Neuronal stem cell (in vitro differentiated cells): ENCODE results near the gene SIRT2.

Experiments used
- DNase-seq: peaks from one replicate; pipeline ENCODE4 v3.0.0-alpha.2; 2013; ENCODE audit warnings: low spot score
- H2AFZ ChIP-seq: one replicate; pipeline ENCODE4 v1.6.1; 2013; ENCODE audit warnings: mild to moderate bottlenecking, low read length, inconsistent platforms
- H2AK5ac ChIP-seq: 2 replicates; pipeline ENCODE4 v1.6.1; 2013; ENCODE audit warnings: low read depth, mild to moderate bottlenecking, inconsistent platforms, low read length, moderate library complexity, mixed read lengths
- H2BK120ac ChIP-seq: 2 replicates; pipeline ENCODE4 v1.6.1; 2013; ENCODE audit warnings: low read depth, mild to moderate bottlenecking, inconsistent platforms, low read length, moderate library complexity, mixed read lengths
- H2BK12ac ChIP-seq: one replicate; pipeline ENCODE4 v1.6.1; 2013; ENCODE audit warnings: low read length, inconsistent platforms
- H2BK15ac ChIP-seq: 2 replicates; pipeline ENCODE4 v1.6.1; 2013; ENCODE audit warnings: mild to moderate bottlenecking, low read length, inconsistent platforms, mixed read lengths
- H2BK5ac ChIP-seq: one replicate; pipeline ENCODE4 v1.6.1; 2013; ENCODE audit warnings: inconsistent platforms, mild to moderate bottlenecking, low read length, moderate library complexity
- H3K14ac ChIP-seq: one replicate; pipeline ENCODE4 v1.6.1; 2013; ENCODE audit warnings: low read length, inconsistent platforms
- H3K18ac ChIP-seq: 2 replicates; pipeline ENCODE4 v1.6.1; 2013; ENCODE audit warnings: low read length, inconsistent platforms
- H3K23ac ChIP-seq: 2 replicates; pipeline ENCODE4 v1.6.1; 2013; ENCODE audit warnings: low read depth, mild to moderate bottlenecking, mixed read lengths, low read length, inconsistent platforms; ENCODE audit not compliant: poor library complexity
- H3K27ac ChIP-seq: replicated peaks from 3 replicates; pipeline ENCODE4 v1.5.1; 2013; ENCODE audit warnings: low read length, inconsistent platforms
- H3K27me3 ChIP-seq, 3 experiments: 2 replicates each; pipeline ENCODE4 v1.6.1; 2013; ENCODE audit warnings: low read length in 3 of 3, mild to moderate bottlenecking in 2 of 3, inconsistent platforms in 1 of 3, low read depth in 1 of 3, mixed read lengths in 1 of 3, moderate library complexity in 1 of 3; ENCODE audit not compliant: control insufficient read depth in 3 of 3, insufficient read depth in 3 of 3
- H3K36me3 ChIP-seq, 2 donors: replicated peaks in 1 of 2; 2 replicates each; pipeline ENCODE4 v1.6.1; 2013; ENCODE audit warnings: low read length in 2 of 2; ENCODE audit not compliant: control insufficient read depth in 2 of 2, insufficient read depth in 2 of 2
- H3K4ac ChIP-seq: 2 replicates; pipeline ENCODE4 v1.6.1; 2013; ENCODE audit warnings: inconsistent platforms, mild to moderate bottlenecking, low read length, moderate library complexity
- H3K4me1 ChIP-seq, 2 donors: 1 replicate in 1 of 2; 2 replicates in 1 of 2; pipeline ENCODE4 v1.6.1; 2013; ENCODE audit warnings: low read length in 2 of 2, low read depth in 1 of 2; ENCODE audit not compliant: control insufficient read depth in 2 of 2, insufficient read depth in 1 of 2
- H3K4me2 ChIP-seq: one replicate; pipeline ENCODE4 v1.6.1; 2013; ENCODE audit warnings: mild to moderate bottlenecking, low read length, inconsistent platforms; ENCODE audit not compliant: insufficient read depth, poor library complexity, severe bottlenecking
- H3K4me3 ChIP-seq, 2 donors: 2 replicates each; pipeline ENCODE4 v1.5.1; 2013; ENCODE audit warnings: low read length in 2 of 2, mild to moderate bottlenecking in 2 of 2, inconsistent platforms in 1 of 2, moderate library complexity in 1 of 2
- H3K79me1 ChIP-seq: one replicate; pipeline ENCODE4 v1.6.1; 2013; ENCODE audit warnings: low read depth, mild to moderate bottlenecking, inconsistent platforms, low read length, moderate library complexity
- H3K9ac ChIP-seq: one replicate; pipeline ENCODE4 v1.6.1; 2013; ENCODE audit warnings: mild to moderate bottlenecking, low read depth, low read length, inconsistent platforms; ENCODE audit not compliant: poor library complexity
- H3K9me3 ChIP-seq, 2 donors: replicated peaks in 1 of 2; 2 replicates each; pipeline versions ENCODE3 to v1.6.1; 2013; ENCODE audit warnings: low read length in 2 of 2, mild to moderate bottlenecking in 2 of 2, inconsistent platforms in 1 of 2, low read depth in 1 of 2, mixed read lengths in 1 of 2, moderate library complexity in 1 of 2; ENCODE audit not compliant: control insufficient read depth in 2 of 2, insufficient read depth in 1 of 2
- H4K8ac ChIP-seq: one replicate; pipeline ENCODE4 v1.6.1; 2013; ENCODE audit warnings: low read depth, mild to moderate bottlenecking, inconsistent platforms, low read length, moderate library complexity
- H4K91ac ChIP-seq: one replicate; pipeline ENCODE4 v1.6.1; 2013; ENCODE audit warnings: low read length, low read depth, mild to moderate bottlenecking, inconsistent platforms; ENCODE audit not compliant: poor library complexity
- WGBS, 2 donors: extraction: QIAGEN DNeasy Blood & Tissue Kit; methylation state at CpG; one replicate each; pipeline ENCODE4 v1.1.7; 2013; ENCODE audit warnings: missing lambda C conversion rate in 2 of 2, mixed read lengths in 1 of 2; ENCODE audit not compliant: insufficient read length in 2 of 2, insufficient replicate concordance in 1 of 2; ENCODE audit errors: extremely low coverage in 2 of 2; 5-methylcytosine and 5-hydroxymethylcytosine counted together

SIRT2 gene

GRCh38 chr19:38849147-38849859, 50.1 kb downstream of the SIRT2 start:
- Histone ChIP-seq H3K14ac (peak overlapping the region; percentile 99), H2AK5ac (peak overlapping the region; percentile 88), H3K9ac (peak overlapping the region; percentile 100), H3K4me3 (peak overlapping the region; percentile 68 to 91), H3K36me3 (peaks cover 29 to 47% of the 10 kb centered on the region in 2 donors), H3K18ac (peak overlapping the region; percentile 100), H3K27ac (peak overlapping the region; percentile 94), H2BK15ac (peak overlapping the region; percentile 59), H3K9me3 (no peaks in the 10 kb centered on the region), H3K4ac (peak overlapping the region; percentile 99), H3K27me3 (no peaks in the 10 kb centered on the region), H3K4me2 (peak overlapping the region; percentile 72), H4K8ac (no peak overlapping the region), H3K23ac (peak overlapping the region; percentile 99), H2BK5ac (peak overlapping the region; percentile 99), H3K4me1 (peaks cover 15 to 16% of the 10 kb centered on the region in 2 donors), H3K79me1 (peaks cover 4% of the 10 kb centered on the region), H4K91ac (peak overlapping the region; percentile 98), H2BK120ac (peak overlapping the region; percentile 96), H2AFZ (peak overlapping the region; percentile 82), H2BK12ac (peak overlapping the region; percentile 75)
- peak; percentile 96 for DNase-seq
- no CpG with 5 or more reads among the region's 76 CpGs for WGBS, 2 donors

DNA sequence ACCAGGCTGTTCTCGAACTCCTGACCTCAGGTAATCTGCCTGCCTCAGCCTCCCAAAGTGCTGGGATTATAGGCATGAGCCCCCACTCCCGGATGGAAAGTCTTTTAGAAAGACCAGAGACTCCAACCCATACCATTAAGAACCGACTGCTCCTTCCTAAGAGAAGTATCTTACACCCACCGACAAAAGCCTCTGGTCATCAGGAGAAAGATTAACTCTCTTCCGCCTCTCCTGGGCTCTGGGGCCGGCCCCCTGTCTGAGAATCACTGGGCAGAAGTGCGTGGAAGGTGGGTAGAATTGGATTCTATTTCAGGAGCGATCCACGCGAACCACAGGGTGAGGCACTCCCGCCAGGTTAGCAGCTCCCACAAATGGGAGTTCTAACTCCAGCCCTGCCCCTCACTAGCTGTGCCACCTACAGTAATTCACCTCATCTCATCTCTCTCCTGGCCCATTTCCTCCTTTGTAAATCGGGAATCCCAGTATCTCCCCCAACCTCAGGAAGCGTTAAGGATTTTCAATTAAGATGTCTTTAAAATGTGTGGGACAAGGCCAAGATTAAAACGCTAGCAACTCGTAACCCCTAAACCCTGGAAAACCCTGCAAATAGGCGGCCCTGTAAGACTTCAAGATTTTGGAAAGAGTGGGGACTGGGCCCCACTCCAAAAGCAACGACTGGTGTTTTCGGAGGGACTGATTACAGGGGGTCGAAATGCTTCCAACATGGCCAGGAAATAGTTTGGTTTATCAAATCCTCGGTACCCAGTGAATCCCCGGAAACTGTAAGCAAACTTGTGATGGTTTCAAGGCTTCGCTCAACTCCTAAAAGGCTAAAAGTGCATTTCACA, 50.9 kb downstream of the SIRT2 start:
- Histone ChIP-seq H3K4me2 (peak overlapping the region; percentile 72), H3K23ac (no peak overlapping the region), H3K9me3 (no peaks in the 10 kb centered on the region), H3K36me3 (peaks cover 37 to 55% of the 10 kb centered on the region in 2 donors), H3K27me3 (no peaks in the 10 kb centered on the region), H3K4ac (no peak overlapping the region), H2AFZ (no peak overlapping the region), H2BK15ac (no peak overlapping the region), H4K91ac (no peak overlapping the region), H3K14ac (no peak overlapping the region), H2BK5ac (no peak overlapping the region), H3K18ac (no peak overlapping the region), H3K9ac (peak overlapping the region; percentile 71), H3K27ac (peak overlapping the region; percentile 62), H2BK120ac (no peak overlapping the region), H3K4me1 (peaks cover 15 to 16% of the 10 kb centered on the region in 2 donors), H3K79me1 (peaks cover 4% of the 10 kb centered on the region), H4K8ac (no peak overlapping the region), H3K4me3 (peak overlapping the region; percentile 68 to 91), H2AK5ac (no peak overlapping the region), H2BK12ac (no peak overlapping the region)
- WGBS, 2 donors, result no CpG with 5 or more reads among the region's 22 CpGs
- no peak for DNase-seq

DNA sequence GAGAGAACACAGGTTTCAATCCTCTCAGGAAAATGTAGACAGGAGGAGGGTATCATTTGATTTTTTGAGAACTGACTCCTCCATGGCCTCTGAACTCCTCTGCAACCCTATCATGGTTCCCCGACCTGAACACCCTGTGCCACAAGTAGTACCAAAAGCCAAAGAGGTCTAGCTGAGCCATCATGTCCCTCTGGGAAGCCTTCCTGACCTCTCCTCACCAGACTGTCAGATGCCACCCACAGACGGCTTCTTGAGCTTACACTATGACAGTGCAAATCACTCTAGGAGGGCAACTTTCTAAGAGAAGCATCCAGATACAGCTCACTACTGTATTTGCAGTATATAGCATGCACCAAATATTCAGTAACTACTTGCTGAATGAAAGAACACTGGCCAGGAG, 53.3 kb downstream of the SIRT2 start:
- no peak overlapping the region for H2BK15ac ChIP-seq
- no peak overlapping the region for H4K8ac ChIP-seq
- H4K91ac ChIP-seq, result no peak overlapping the region
- no peak overlapping the region for H3K18ac ChIP-seq
- no peak overlapping the region for H3K27ac ChIP-seq
- peaks cover 12% of the 10 kb centered on the region for H3K79me1 ChIP-seq
- no CpG with 5 or more reads among the region's 2 CpGs for WGBS, 2 donors
- no peak overlapping the region for H3K4me2 ChIP-seq
- no peak overlapping the region for H3K4ac ChIP-seq
- H2AK5ac ChIP-seq, result no peak overlapping the region
- H3K36me3 ChIP-seq, result peaks cover 59 to 80% of the 10 kb centered on the region in 2 donors
- no peak overlapping the region for H2BK5ac ChIP-seq
- H2AFZ ChIP-seq, result no peak overlapping the region
- no peak overlapping the region for H2BK12ac ChIP-seq
- no peaks in the 10 kb centered on the region for H3K27me3 ChIP-seq
- no peaks in the 10 kb centered on the region for H3K9me3 ChIP-seq
- H3K4me1 ChIP-seq, result peaks cover 7 to 12% of the 10 kb centered on the region in 2 donors
- no peak overlapping the region for H3K9ac ChIP-seq
- no peak overlapping the region for H3K14ac ChIP-seq
- H2BK120ac ChIP-seq, result no peak overlapping the region
- no peak for DNase-seq
- H3K4me3 ChIP-seq, result no peak overlapping the region
- H3K23ac ChIP-seq, result no peak overlapping the region
